Astrocyte of the cerebellum (primary cell): ENCODE results near the gene CDC34.

Source experiments
- DNase-seq: peaks from one replicate; pipeline ENCODE4 v3.0.0-alpha.2; 2011; ENCODE audit warnings: low read depth
- H3K4me3 ChIP-seq: 2 replicates; pipeline ENCODE4 v1.5.1; 2011; ENCODE audit warnings: mild to moderate bottlenecking, low read depth, low read length, moderate library complexity
- in situ Hi-C: cut with HindIII; loops from 2 replicates; pipeline ENCODE4 v1.10.0; 2017; ENCODE audit warnings: low sequenced_read_pairs
- TF ChIP-seq, protein P1 (sequence below): IDR thresholded peaks from 2 replicates; pipeline ENCODE4 v1.5.1; 2012; ENCODE audit warnings: low read length, low read depth, moderate library complexity, mild to moderate bottlenecking; ENCODE audit errors: missing control alignments

CDC34 gene

DNA sequence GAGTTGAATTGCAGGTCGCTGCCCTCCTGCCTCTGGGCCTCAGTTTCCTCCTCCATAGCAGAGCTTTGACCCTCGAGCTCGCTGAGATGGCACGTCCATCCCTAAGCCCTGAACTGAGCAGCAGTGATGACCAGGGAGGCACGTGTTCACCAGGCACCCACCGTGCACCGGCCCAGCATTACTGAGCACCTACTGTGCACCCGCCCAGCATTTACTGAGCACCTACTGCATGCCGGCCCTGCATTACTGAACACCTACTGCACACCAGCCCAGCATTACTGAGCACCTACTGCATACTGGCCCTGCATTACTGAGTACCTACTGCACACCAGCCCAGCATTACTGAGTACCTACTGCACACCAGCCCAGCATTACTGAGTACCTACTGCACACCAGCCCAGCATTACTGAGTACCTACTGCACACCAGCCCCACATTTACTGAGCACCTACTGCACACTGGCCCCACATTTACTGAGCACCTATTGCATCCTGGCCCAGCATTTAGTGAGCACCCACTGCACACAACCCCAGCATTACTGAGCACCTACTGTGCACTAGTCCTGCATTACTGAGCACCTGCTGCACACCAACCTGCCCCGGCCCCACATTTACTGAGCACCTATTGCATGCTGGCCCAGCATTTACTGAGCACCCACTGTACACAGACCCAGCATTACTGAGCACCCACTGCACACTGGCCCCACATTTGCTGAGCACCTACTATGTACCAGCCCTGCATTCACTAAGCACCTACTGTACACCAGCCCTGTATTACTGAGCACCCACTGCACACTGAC lies 18.0 kb upstream of the CDC34 start:
- no peak for DNase-seq
- in situ Hi-C loops, result no loop called here
- TF ChIP-seq, protein P1, sequence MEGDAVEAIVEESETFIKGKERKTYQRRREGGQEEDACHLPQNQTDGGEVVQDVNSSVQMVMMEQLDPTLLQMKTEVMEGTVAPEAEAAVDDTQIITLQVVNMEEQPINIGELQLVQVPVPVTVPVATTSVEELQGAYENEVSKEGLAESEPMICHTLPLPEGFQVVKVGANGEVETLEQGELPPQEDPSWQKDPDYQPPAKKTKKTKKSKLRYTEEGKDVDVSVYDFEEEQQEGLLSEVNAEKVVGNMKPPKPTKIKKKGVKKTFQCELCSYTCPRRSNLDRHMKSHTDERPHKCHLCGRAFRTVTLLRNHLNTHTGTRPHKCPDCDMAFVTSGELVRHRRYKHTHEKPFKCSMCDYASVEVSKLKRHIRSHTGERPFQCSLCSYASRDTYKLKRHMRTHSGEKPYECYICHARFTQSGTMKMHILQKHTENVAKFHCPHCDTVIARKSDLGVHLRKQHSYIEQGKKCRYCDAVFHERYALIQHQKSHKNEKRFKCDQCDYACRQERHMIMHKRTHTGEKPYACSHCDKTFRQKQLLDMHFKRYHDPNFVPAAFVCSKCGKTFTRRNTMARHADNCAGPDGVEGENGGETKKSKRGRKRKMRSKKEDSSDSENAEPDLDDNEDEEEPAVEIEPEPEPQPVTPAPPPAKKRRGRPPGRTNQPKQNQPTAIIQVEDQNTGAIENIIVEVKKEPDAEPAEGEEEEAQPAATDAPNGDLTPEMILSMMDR, result no peak
- no peak overlapping the region for H3K4me3 ChIP-seq

DNA sequence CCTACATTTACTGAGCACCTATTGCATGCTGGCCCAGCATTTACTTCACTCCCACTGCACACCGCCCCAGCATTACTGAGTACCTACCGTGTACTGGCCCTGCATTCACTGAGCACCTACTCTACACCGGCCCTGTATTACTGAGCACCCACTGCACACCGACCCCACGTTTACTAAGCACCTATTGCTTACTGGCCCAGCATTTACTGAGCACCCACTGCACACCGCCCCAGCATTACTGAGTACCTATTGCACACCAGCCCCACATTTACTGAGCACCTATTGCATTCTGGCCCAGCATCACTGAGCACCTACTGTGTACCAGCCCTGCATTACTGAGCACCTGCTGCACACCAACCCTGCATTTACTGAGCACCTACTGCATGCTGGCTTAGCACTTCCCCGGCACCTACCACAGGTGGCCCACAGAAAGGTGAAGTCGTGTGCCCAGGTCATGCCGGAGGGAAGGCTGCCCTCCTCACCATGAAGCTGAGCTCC lies 17.3 kb upstream of the CDC34 start:
- TF ChIP-seq, protein P1, result no peak
- in situ Hi-C loops, result no loop called here

DNA sequence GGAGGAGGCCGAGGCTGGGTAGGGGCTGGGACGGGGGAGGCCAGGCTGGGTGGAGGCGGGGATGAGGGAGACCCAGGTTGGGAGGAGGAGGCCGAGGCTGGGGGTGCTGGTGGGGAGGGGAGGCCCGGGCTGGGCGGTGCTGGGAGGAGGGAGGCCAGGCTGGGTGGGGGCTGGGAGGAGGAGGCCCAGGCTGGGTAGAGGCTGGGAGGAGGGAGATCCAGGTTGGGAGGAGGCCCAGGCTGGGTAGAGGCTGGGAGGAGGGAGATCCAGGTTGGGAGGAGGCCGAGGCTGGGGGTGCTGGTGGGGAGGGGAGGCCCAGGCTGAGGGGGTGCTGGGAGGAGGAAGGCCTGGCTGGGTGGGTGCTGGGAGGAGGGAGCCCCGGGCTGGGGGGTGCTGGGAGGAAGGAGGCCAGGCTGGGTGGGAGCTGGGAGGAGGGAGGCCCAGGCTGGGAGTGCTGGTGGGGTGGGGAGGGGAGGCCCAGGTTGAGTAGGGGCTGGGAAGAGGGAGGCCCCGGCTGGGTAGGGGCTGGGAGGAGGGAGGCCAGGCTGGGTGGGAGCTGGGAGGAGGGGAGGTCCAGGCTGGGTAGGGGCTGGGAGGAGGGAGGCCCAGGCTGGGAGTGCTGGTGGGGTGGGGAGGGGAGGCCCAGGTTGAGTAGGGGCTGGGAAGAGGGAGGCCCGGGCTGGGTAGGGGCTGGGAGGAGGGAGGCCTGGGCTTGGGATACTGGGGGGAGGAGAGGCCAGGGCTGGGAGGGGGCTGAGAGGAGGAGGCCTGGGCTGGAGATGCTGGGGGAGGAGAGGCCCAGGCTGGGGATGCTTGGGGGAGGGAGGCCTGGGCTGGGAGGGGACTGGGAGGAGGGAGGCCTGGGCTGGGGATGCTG lies 13.6 kb upstream of the CDC34 start:
- H3K4me3 ChIP-seq, result no peak overlapping the region
- no peak for DNase-seq
- in situ Hi-C loops, result no loop called here
- TF ChIP-seq, protein P1, result no peak

More for the DNA sequence above, 17.3 kb upstream of the CDC34 start:
- DNase-seq, result no peak
- no peak overlapping the region for H3K4me3 ChIP-seq

DNA sequence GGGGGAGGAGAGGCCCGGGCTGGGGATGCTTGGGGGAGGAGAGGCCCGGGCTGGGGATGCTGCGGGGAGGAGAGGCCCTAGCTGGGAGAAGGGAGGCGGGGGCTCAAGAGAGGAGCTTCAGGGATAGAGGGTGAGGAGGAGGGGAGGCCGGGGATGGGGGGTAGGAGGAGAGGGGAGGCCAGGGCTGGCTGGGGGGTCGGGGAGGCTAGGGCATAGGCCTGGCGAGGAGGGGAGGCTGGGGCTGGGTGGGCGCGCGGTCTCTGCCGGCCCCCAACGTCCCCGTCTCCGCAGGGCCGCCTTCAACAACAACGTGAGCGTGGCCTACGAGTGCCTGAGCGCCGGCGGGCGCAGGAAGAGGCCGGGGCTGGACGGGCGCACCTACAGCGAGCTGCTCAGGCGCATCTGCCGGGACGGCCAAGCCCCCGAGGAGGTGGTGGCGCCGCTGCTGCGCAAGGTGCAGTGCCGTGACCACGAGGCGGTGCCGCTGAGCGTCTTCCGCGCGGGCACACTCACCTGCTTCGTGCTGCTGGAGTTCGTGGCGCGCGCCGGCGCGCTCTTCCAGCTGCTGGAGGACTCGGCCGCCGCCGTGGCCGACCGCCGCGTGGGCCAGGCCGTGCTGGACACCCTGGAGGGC lies 12.8 kb upstream of the CDC34 start:
- TF ChIP-seq, protein P1, result no peak
- no peak overlapping the region for H3K4me3 ChIP-seq
- in situ Hi-C loops, result no loop called here
- no peak for DNase-seq

DNA sequence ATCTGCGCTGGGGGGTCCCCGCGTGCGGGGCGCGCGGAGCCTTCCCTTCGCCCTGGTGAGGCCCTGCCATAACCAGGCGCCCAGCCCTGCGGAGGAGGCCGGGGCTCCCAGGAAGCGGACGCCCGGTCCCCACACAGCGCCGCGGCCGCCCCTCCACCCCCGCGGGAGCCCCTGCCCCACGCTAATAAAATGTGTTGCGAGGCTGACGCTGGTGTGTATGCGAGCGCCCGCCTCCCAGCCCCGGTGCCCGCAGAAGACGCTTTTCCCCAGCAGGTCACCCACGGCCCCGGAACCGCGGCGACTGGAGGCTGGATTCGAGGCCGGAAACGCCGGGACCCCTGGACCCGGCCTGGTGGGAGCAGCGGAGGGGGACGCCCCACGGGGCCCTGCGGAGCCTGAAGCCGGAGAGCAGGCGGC lies 12.1 kb upstream of the CDC34 start:
- TF ChIP-seq, protein P1, result no peak
- H3K4me3 ChIP-seq, result no peak overlapping the region
- in situ Hi-C loops, result no loop called here
- no peak for DNase-seq

DNA sequence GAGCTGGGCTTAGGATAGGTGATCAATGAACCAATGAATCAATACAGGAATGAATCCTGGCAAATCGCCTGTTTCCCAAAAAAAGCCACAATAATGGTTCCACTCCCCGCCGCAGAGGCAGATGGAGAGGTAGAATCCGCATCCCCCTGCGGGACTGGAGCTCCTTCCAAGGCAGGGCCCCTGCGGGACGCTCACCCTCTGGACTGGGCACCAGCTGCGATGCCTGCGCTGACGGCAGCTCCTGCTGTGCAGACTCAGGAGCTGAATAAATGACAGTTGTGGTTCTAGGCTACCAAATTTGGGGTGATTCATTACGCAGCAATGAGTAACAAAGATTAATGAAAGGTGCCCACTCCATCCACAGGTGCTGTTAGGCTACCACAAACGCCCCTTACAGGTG lies 8.8 kb upstream of the CDC34 start:
- no peak overlapping the region for H3K4me3 ChIP-seq
- DNase-seq, result no peak
- in situ Hi-C loops, result no loop called here

More for the DNA sequence above, 8.8 kb upstream of the CDC34 start:
- TF ChIP-seq, protein P1, result no peak
